ENCODE measurements around the gene TRIM37.
"Not testable (repeated sequence)": the region's sequence is repeated elsewhere in the genome, so short reads cannot be mapped to it uniquely, and the experiment has no call there.

TRIM37 gene

GRCh38 chr17:58960068-58960467 lies 146.6 kb downstream of the TRIM37 start:
- peak; percentile 87 for DNase-seq (ENCODE audit: low read depth)
- no peak overlapping the region for H3K4me3 ChIP-seq (ENCODE audit: low read depth, low read length)
- TF ChIP-seq CTCF (conservative IDR thresholded peaks at IDR 0.05; ENCODE audit: low read depth, low read length), result peak; percentile 57

GRCh38 chr17:58957725-58958073 lies 149.0 kb downstream of the TRIM37 start:
- not testable (repeated sequence) for DNase-seq (ENCODE audit: low read depth); H3K4me3 ChIP-seq (ENCODE audit: low read depth, low read length)

- TF ChIP-seq CTCF (conservative IDR thresholded peaks at IDR 0.05; ENCODE audit: low read depth, low read length), result no peak
- peak; percentile 72 for DNase-seq (ENCODE audit: low read depth)
- H3K4me3 ChIP-seq (ENCODE audit: low read depth, low read length), result no peak overlapping the region
Measured at GRCh38 chr17:58956997-58957724, 149.5 kb downstream of the TRIM37 start.

- H3K4me3 ChIP-seq (ENCODE audit: low read depth, low read length); DNase-seq (ENCODE audit: low read depth): not testable (repeated sequence)
Measured at GRCh38 chr17:58954358-58954757, 152.3 kb downstream of the TRIM37 start.

DNA sequence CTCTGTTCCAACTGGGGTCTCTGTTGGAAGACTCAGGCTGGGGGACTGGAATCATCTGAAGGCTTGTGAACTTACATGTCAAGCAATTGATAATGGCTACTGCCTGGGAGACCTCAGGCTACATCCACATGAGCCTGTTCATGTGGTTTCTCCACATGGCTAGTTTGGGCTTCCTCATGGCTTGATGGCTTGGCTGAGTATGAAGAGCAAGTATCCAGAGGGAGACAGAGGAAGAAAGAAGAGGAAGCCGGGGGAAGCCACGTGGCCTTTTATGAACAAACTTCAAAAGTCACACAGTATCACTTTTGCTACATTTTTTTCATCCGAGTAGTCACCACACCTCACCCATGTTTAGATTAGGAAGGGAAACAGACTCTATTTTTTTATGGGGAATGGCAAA lies 158.9 kb downstream of the TRIM37 start:
- no peak overlapping the region for H3K4me3 ChIP-seq (ENCODE audit: low read depth, low read length)
- no peak for DNase-seq (ENCODE audit: low read depth)
- TF ChIP-seq CTCF (conservative IDR thresholded peaks at IDR 0.05; ENCODE audit: low read depth, low read length), result no peak

DNA sequence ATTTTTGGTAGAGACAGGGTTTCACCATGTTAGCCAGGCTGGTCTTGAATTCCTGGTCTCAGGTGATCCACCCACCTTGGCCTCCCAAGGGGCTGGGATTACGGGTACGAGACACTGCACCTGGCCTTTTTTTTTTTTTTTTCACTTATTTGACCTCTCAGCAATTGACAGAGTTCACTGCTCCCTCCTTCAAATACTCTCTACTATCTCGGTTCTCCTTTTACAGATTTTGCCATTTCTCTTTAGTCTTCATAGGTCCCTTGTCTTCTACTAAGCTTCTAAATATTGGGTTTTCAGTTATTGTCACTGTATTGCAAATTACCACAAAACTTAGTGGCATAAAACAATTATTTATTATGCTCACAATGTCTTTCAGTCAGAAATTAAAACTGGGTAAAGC lies 159.3 kb downstream of the TRIM37 start:
- DNase-seq (ENCODE audit: low read depth), result no peak
- H3K4me3 ChIP-seq (ENCODE audit: low read depth, low read length), result no peak overlapping the region
- no peak for TF ChIP-seq CTCF (conservative IDR thresholded peaks at IDR 0.05; ENCODE audit: low read depth, low read length)

GRCh38 chr17:58944166-58944565 lies 162.5 kb downstream of the TRIM37 start:
- no peak for TF ChIP-seq CTCF (conservative IDR thresholded peaks at IDR 0.05; ENCODE audit: low read depth, low read length)
- no peak for DNase-seq (ENCODE audit: low read depth)
- no peak overlapping the region for H3K4me3 ChIP-seq (ENCODE audit: low read depth, low read length)

DNA sequence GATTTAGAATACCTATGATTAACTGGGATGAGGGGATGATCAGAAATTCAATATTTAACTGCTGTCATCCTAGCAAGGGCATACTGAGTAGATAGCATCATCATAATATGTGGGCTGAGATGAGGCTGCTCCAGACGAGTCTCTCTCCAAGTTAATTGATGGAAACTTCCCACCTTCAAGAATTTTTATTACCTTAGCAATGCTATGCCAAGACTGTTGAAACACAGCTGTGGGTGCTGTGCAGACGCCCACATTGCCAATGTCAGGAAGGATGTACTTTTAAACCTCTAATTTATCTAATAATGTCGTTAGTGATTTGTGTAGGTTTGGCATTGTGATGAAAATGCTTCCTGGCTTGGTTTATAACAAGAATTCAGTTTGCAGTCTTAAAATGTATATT lies 170.4 kb downstream of the TRIM37 start:
- H3K4me3 ChIP-seq (ENCODE audit: low read depth, low read length), result no peak overlapping the region
- no peak for DNase-seq (ENCODE audit: low read depth)
- TF ChIP-seq CTCF (conservative IDR thresholded peaks at IDR 0.05; ENCODE audit: low read depth, low read length), result no peak

All from choroid plexus epithelial cell (primary cell).